LNCaP clone FGC (cell line): Measurements from ENCODE around the gene ZBTB26.

Source experiments
- DNase-seq: peaks from one replicate; pipeline ENCODE4 v3.0.0-alpha.2; 2011; ENCODE audit warnings: low read depth
- H3K4me3 ChIP-seq: 2 replicates; pipeline ENCODE4 v1.5.1; 2011; ENCODE audit warnings: mild to moderate bottlenecking, low read depth, low read length, control low read depth
- TF ChIP-seq, protein P1 (sequence below): IDR thresholded peaks from 2 replicates; pipeline ENCODE4 v1.5.1; 2012; ENCODE audit warnings: mild to moderate bottlenecking; ENCODE audit not compliant: control insufficient read depth, insufficient read depth; ENCODE audit errors: extremely low read depth

The ZBTB26 gene

DNA sequence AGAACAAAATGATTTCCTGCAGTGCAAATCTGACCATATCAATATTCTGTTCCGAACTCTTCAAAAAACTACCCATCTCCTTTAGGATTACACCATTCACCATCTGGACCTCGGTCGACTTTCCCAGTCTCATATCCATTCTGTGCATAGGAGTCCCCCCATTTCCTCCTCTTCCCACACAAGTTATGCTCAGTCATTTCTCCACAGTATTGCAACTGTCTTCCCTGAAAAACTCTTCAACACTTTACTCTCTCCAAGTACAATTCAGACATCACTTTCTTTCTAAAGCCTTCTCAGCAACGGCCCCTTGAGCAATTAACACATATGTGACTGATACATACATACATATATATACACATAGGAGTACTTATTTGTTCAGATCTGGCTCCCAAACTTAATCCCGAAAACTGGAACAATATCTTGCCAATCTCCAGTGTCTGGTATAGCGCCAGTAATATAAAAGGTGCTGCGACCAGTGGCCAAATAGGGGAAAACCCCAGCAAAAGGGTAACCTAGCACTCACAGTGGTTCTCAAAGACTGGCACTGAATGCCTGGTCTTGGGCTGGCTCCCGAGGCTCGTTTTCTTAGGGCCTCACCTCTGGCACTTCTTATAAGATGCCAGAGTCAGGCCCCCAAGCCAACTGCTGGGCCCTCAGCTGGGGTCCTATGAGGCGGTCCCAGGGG lies 629 bp downstream of the ZBTB26 start:
- TF ChIP-seq, protein P1, sequence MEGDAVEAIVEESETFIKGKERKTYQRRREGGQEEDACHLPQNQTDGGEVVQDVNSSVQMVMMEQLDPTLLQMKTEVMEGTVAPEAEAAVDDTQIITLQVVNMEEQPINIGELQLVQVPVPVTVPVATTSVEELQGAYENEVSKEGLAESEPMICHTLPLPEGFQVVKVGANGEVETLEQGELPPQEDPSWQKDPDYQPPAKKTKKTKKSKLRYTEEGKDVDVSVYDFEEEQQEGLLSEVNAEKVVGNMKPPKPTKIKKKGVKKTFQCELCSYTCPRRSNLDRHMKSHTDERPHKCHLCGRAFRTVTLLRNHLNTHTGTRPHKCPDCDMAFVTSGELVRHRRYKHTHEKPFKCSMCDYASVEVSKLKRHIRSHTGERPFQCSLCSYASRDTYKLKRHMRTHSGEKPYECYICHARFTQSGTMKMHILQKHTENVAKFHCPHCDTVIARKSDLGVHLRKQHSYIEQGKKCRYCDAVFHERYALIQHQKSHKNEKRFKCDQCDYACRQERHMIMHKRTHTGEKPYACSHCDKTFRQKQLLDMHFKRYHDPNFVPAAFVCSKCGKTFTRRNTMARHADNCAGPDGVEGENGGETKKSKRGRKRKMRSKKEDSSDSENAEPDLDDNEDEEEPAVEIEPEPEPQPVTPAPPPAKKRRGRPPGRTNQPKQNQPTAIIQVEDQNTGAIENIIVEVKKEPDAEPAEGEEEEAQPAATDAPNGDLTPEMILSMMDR, result no peak
- no peak for DNase-seq

DNA sequence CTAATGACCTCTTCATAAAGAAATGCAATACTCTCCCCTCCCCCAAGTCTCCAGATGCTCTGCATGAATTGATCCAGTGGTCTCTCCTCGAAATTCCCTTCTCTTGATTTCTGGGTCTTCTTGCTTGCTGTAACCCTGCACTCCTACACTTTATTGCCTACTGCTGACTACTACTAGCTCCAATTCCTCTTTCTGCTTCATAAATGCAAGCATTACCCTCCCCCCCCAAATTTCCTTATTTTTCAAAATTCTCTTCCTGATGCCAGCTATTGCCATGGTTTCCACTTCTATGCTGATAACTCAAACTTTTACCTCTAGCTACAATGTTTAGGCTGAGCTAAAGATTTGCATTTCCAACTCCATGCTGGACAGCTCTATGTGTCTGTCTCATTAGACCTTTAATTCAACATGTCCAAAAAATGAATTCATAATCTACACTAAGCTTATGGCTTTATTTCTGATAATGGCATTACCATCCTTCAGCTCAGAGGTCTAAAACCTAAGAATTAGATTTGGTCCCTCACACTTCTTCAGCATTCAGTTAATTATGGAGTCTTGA lies 1.4 kb downstream of the ZBTB26 start:
- TF ChIP-seq, protein P1, result no peak
- DNase-seq, result no peak
- peak overlapping the region; percentile 76 for H3K4me3 ChIP-seq

More for the DNA sequence above, 629 bp downstream of the ZBTB26 start:
- peak overlapping the region; percentile 76 for H3K4me3 ChIP-seq

DNA sequence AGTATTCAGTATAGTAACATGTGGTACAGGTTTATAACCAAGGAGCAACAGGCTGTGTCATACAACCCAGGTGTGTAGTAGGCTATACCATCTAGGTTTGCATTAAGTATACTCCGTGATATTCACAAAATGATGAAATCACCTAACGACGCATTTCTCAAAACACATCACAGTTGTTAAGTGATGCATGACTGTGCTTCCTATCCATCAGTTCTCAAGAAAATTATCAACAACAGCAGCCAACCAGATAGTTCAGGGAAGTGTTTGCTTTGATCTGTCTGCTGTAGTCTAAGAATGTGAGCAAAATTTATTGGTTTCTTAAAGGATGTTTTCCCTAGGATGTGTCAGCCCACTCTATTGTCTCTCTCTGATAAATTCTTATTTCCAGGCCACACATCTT lies 7.4 kb downstream of the ZBTB26 start:
- no peak overlapping the region for H3K4me3 ChIP-seq
- TF ChIP-seq, protein P1, result no peak
- DNase-seq, result no peak

DNA sequence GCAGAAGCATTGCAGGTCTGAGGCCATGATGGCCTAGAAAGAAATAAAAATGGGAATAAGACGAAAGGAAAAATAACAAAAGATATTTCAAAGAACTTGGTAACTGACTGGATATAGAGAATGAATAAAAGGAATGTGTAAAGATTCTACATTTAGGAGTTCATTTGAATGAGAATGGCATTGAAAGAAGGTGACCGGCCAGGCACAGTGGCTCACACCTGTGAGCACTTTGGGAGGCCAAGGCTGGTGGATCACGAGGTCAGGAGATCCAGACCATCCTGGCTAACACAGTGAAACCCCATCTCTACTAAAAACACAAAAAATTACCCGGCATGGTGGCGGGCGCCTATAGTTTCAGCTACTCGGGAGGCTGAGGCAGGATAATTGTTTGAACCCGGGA lies 8.6 kb downstream of the ZBTB26 start:
- no peak for DNase-seq
- no peak overlapping the region for H3K4me3 ChIP-seq
- TF ChIP-seq, protein P1, result no peak

DNA sequence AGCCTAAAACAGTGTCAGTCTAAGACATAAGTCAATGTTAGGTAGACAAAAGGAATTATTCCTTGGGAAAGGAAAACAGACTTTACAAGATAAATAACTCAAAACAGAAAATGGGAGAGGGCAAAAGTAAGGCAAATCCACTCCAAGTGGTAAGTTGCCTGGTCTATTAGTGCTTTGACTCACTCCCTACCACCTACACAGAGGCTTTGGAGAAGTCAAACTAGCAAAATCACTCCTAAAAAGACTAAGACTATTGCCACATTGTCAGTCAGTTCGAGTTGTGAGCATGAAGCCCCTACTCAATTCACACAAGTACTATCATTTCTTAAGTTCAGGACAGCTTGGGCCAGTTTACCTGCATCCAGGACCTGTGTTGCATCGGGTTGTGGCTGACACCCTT lies 13.0 kb downstream of the ZBTB26 start:
- TF ChIP-seq, protein P1, result no peak
- H3K4me3 ChIP-seq, result no peak overlapping the region
- DNase-seq, result no peak

DNA sequence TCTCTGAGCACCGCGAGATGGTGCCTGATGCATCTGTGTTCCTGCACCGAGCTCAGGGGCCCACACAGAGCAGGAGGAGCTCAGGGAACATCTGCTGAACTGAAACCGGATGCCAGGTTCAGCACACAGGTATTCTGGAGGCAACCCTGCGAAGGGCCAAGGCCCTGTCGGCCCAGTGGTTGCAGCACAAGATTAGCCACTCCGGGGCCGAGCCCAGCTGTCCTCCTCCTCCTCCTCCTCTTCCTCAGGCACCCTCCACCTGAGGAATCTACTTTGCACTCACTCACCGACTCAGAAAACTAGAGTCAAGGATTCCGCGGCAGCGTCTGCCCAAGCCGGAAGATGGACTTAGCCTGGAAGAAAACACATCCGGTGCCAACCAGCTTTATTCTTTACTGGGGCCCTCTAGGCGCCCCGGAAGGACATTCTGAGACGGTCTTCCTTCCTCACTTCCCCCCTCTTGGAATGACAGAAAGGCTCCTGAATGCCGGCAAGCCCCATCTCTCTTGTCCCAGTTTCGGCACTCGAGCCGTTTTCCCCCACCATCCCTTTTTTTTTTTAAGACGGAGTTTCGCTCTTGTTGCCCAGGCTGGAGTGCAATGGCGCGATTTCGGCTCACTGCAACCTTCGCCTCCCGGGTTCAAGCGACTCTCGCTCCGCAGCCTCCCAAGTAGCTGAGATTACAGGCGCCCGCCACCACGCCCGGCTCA lies 18.2 kb downstream of the ZBTB26 start, which contains the start of gene ZBTB6:
ZBTB6 (minus strand) TSS at position 360 of the 710 bp plus-strand sequence. CDS start 1,251 bp downstream, outside the sequence.
- TF ChIP-seq, protein P1, result peak; percentile 5; the same call in 1 of the 2 replicates
- peak; percentile 75 for DNase-seq
- H3K4me3 ChIP-seq, result peak within 1 kb of the TSS; percentile 92
